ENCODE data around the gene SMIM14.
"Not testable (repeated sequence)": the region's sequence is repeated elsewhere in the genome, so short reads cannot be mapped to it uniquely, and the experiment has no call there.

The SMIM14 gene

GRCh38 chr4:39638354-39639239, at the start of gene SMIM14:
Gene SMIM14 (minus strand): TSS chr4:39638865. CDS start chr4:39605145, 33,720 bp downstream.
- no peak for TF ChIP-seq CTCF (IDR thresholded peaks at IDR 0.05; ENCODE audit: low read depth, low read length)
- peak within 1 kb of the TSS; percentile 90 to 95 for H3K4me3 ChIP-seq (replicated peaks in 1 of 2; ENCODE audit: low read depth in 2 of 2, low read length in 2 of 2)
- DNase-seq (ENCODE audit: low read depth in 2 of 2): peak; percentile 98 to 99

- no peak for TF ChIP-seq CTCF (IDR thresholded peaks at IDR 0.05; ENCODE audit: low read depth, low read length)
- no peak for DNase-seq (ENCODE audit: low read depth in 2 of 2)
- H3K4me3 ChIP-seq (replicated peaks in 1 of 2; ENCODE audit: low read depth in 2 of 2, low read length in 2 of 2): no peak overlapping the region
Measured at GRCh38 chr4:39687014-39687413, 48.3 kb upstream of the SMIM14 start.

- TF ChIP-seq CTCF (IDR thresholded peaks at IDR 0.05; ENCODE audit: low read depth, low read length): no peak
- no peak for DNase-seq (ENCODE audit: low read depth in 2 of 2)
- H3K4me3 ChIP-seq (replicated peaks in 1 of 2; ENCODE audit: low read depth in 2 of 2, low read length in 2 of 2): no peak overlapping the region
Measured at GRCh38 chr4:39685990-39686389, 47.3 kb upstream of the SMIM14 start.

- TF ChIP-seq CTCF (IDR thresholded peaks at IDR 0.05; ENCODE audit: low read depth, low read length): no peak
- no peak for DNase-seq (ENCODE audit: low read depth in 2 of 2)
- H3K4me3 ChIP-seq (replicated peaks in 1 of 2; ENCODE audit: low read depth in 2 of 2, low read length in 2 of 2): no peak overlapping the region
Measured at GRCh38 chr4:39682138-39682537, 43.5 kb upstream of the SMIM14 start.

GRCh38 chr4:39681003-39681402, 42.3 kb upstream of the SMIM14 start:
- H3K4me3 ChIP-seq (replicated peaks in 1 of 2; ENCODE audit: low read depth in 2 of 2, low read length in 2 of 2); DNase-seq (ENCODE audit: low read depth in 2 of 2): not testable (repeated sequence)

- not testable (repeated sequence) for DNase-seq (ENCODE audit: low read depth in 2 of 2); H3K4me3 ChIP-seq (replicated peaks in 1 of 2; ENCODE audit: low read depth in 2 of 2, low read length in 2 of 2)
Measured at GRCh38 chr4:39675681-39676080, 37.0 kb upstream of the SMIM14 start.

GRCh38 chr4:39670296-39670695, 31.6 kb upstream of the SMIM14 start:
- not testable (repeated sequence) for DNase-seq (ENCODE audit: low read depth in 2 of 2); H3K4me3 ChIP-seq (replicated peaks in 1 of 2; ENCODE audit: low read depth in 2 of 2, low read length in 2 of 2)

- no peak for DNase-seq (ENCODE audit: low read depth in 2 of 2)
- no peak overlapping the region for H3K4me3 ChIP-seq (replicated peaks in 1 of 2; ENCODE audit: low read depth in 2 of 2, low read length in 2 of 2)
- TF ChIP-seq CTCF (IDR thresholded peaks at IDR 0.05; ENCODE audit: low read depth, low read length): no peak
Measured at GRCh38 chr4:39668887-39669286, 30.2 kb upstream of the SMIM14 start.
